PFSK-1 (cell line): ENCODE results near the gene TESK1.

Experiments used
- POLR2AphosphoS5 ChIP-seq: IDR thresholded peaks from 2 replicates; pipeline ENCODE4 v1.6.1; 2012; ENCODE audit warnings: low read depth, mild to moderate bottlenecking, control low read depth, low read length, moderate library complexity
- SIN3A ChIP-seq: IDR thresholded peaks from 2 replicates; pipeline ENCODE4 v1.6.1; 2012; ENCODE audit warnings: mild to moderate bottlenecking, low read length, moderate library complexity, borderline replicate concordance; ENCODE audit not compliant: insufficient read depth
- TAF1 ChIP-seq: IDR thresholded peaks from 2 replicates; pipeline ENCODE4 v1.6.1; 2012; ENCODE audit warnings: low read length, control low read depth, borderline replicate concordance; ENCODE audit not compliant: insufficient read depth

GRCh38 chr9:35627575-35627974, 22.5 kb downstream of the TESK1 start:
- TF ChIP-seq SIN3A = no peak
- TF ChIP-seq TAF1 = no peak
- no peak for TF ChIP-seq POLR2AphosphoS5
